Psoas muscle (tissue), 8 donors: Measurements from ENCODE around the gene THAP2. TPM values are rescaled to one million over a fixed set of nuclear protein-coding genes. Genes with fewer than 3 reads are reported as not detected.
"Not testable (repeated sequence)": the region's sequence is repeated elsewhere in the genome, so short reads cannot be mapped to it uniquely, and the experiment has no call there.

Experiments used
- ATAC-seq, 4 donors: fragments of 200-7000 bp; cut with Tn5 transposase; one replicate each; pipeline ENCODE4 v1.9.1; 2020; ENCODE audit warnings: moderate library complexity in 3 of 4, mild to moderate bottlenecking in 2 of 4
- DNase-seq, 2 donors: peaks; one replicate each; pipeline ENCODE4 v3.0.0-alpha.2; 2020
- H3K27ac ChIP-seq: fragments of 200-600 bp; one replicate; pipeline ENCODE4 v1.8.0; 2022
- H3K27me3 ChIP-seq, 3 donors: fragments of 200-600 bp in 1 of 3; one replicate each; pipeline versions ENCODE4 v1.6.1 to v1.8.0; 2013 to 2022; ENCODE audit warnings: low read length in 2 of 3, mild to moderate bottlenecking in 2 of 3, moderate library complexity in 1 of 3; ENCODE audit not compliant: insufficient read depth in 3 of 3
- H3K36me3 ChIP-seq, 2 donors: fragments of 200-600 bp in 1 of 2; one replicate each; pipeline versions ENCODE4 v1.6.1 to v1.8.0; 2013 to 2022; ENCODE audit warnings: low read depth in 1 of 2, mild to moderate bottlenecking in 1 of 2, moderate library complexity in 1 of 2; ENCODE audit not compliant: insufficient read depth in 1 of 2
- H3K4me1 ChIP-seq: fragments of 200-600 bp; one replicate; pipeline ENCODE4 v1.8.0; 2022
- H3K4me3 ChIP-seq: fragments of 200-600 bp; one replicate; pipeline ENCODE4 v1.8.0; 2022; ENCODE audit warnings: mild to moderate bottlenecking
- H3K9me3 ChIP-seq: fragments of 200-600 bp; one replicate; pipeline ENCODE4 v1.8.0; 2022
- CTCF ChIP-seq: fragments of 200-600 bp; IDR thresholded peaks from one replicate; pipeline ENCODE4 v1.8.0; 2022; ENCODE audit warnings: antibody characterized with exemption
- WGBS, 3 donors: extraction: QIAGEN DNeasy Blood & Tissue Kit; methylation state at CpG; one replicate each; pipeline versions ENCODE4 v1.1.6 to v1.1.7; 2013; 5-methylcytosine and 5-hydroxymethylcytosine counted together
- intact Hi-C, 2 donors: fragments of 100-400 bp; cut with DNase I; formaldehyde crosslinking; loops; one replicate each; pipeline versions ENCODE4 v1.11.0 to v1.14.2; 2022
- polyA plus RNA-seq, 3 donors: library from polyadenylated mRNA; stranded (reverse); fragments of 200-250 nt; gene quantifications; one replicate each; pipeline ENCODE4 v1.2.3, GENCODE V29; 2013
- total RNA-seq, 4 donors: library from RNA; stranded (reverse); fragmentation: NEBNext Ultra II Directional in 2 of 4; extraction: Animal tissue kit (Norgen Biotek cat#: 25700) in 2 of 4; gene quantifications; one replicate each; pipeline versions ENCODE4 v1.2.1 to v1.2.4, GENCODE V29; 2021 to 2023
- donor health status: healthy with polysubstance abuse.
- donor health status: DM: no; HTN: no; CAD: no; lungs with moderate emphysema.
- donor health status: Bipolar disorder and iron deficiency.
- donor health status: healthy.
- donor health status: DM: yes; HTN: yes; CAD: no.
- donor health status: DM: no; HTN: no; CAD: no.
- donor health status: DM: no; HTN: no; CAD: no.
- donor health status: DM: yes; HTN: yes; CAD: no.

THAP2 gene
- total and polyA plus RNA-seq, 7 donors = 3.3 to 9.8 (median 5.2) TPM

- Histone ChIP-seq H3K36me3 (no peaks in the 10 kb centered on the region), H3K4me1 (peaks cover 27% of the 10 kb centered on the region), H3K27me3 (no peaks in the 10 kb centered on the region), H3K4me3 (peak overlapping the region; percentile 84), H3K9me3 (no peaks in the 10 kb centered on the region), H3K27ac (peak overlapping the region; percentile 95)
- DNase-seq (peak in 1 of 2 donors; percentile 49), ATAC-seq (peak in 1 of 4 donors; percentile 32)
- WGBS, 3 donors = 19 to 23% (median 19%) methylated on average over 19 of the region's 19 CpGs
- no peak for TF ChIP-seq CTCF
- intact Hi-C loops = loop anchor here in 1 of 2 donors (5.0 kb wide), 1 partner anchor 67 kb away; the partner anchor contains the start of gene RAB21
Measured at GRCh38 chr12:71685312-71685906, 21.3 kb downstream of the THAP2 start.

- WGBS, 3 donors = 0 to 1% (median 0%) methylated on average over 58 to 63 of the region's 63 CpGs
- no peaks in the 10 kb centered on the region for H3K36me3 ChIP-seq
Measured at GRCh38 chr12:71685914-71686657, 22.0 kb downstream of the THAP2 start, which contains the start of gene TMEM19. Gene TMEM19, plus strand, starts transcription at chr12:71686082. Its CDS starts 599 bp downstream, at chr12:71686681.

GRCh38 chr12:71686658-71687025, 22.5 kb downstream of the THAP2 start:
- Histone ChIP-seq H3K9me3 (no peaks in the 10 kb centered on the region), H3K27ac (peak overlapping the region; percentile 95), H3K27me3 (no peaks in the 10 kb centered on the region), H3K4me3 (peak overlapping the region; percentile 84), H3K36me3 (no peaks in the 10 kb centered on the region), H3K4me1 (peaks cover 34% of the 10 kb centered on the region)
- intact Hi-C loops = loop anchor here (2.0 to 5.0 kb wide), 3 partner anchors 24 to 68 kb away; partner anchors contain the start of genes RAB21 (in 2 of the 2) and ZFC3H1 (in 1 of the 2)
- 11 to 22% (median 14%) methylated on average over 3 of the region's 3 CpGs for WGBS, 3 donors
- DNase-seq (no peak), ATAC-seq (peak in 1 of 4 donors; percentile 23)
- no peak for TF ChIP-seq CTCF

More at GRCh38 chr12:71685914-71686657, 22.0 kb downstream of the THAP2 start, which contains the start of gene TMEM19:
- intact Hi-C loops = loop anchor here (2.0 to 5.0 kb wide), 3 partner anchors 23 to 69 kb away; partner anchors contain the start of genes RAB21 (in 2 of the 2) and ZFC3H1 (in 1 of the 2)
- ATAC-seq (peak; percentile 97 to 98 (median 98)), DNase-seq (peak; percentile 92 to 95)
- Histone ChIP-seq H3K4me3 (peak within 1 kb of the TSS; percentile 84), H3K4me1 (peaks cover 34% of the 10 kb centered on the region), H3K27me3 (no peaks in the 10 kb centered on the region), H3K27ac (peak within 1 kb of the TSS; percentile 95), H3K9me3 (no peaks in the 10 kb centered on the region)
- TF ChIP-seq CTCF = no peak

GRCh38 chr12:71687172-71687571, 23.1 kb downstream of the THAP2 start:
- H3K36me3 ChIP-seq, H3K9me3 ChIP-seq, DNase-seq, ATAC-seq, H3K27me3 ChIP-seq: not testable (repeated sequence)
- peaks cover 34% of the 10 kb centered on the region for H3K4me1 ChIP-seq
- H3K4me3 ChIP-seq = peak overlapping the region; percentile 84
- intact Hi-C loops = loop anchor here (2.0 to 5.0 kb wide), 3 partner anchors 24 to 68 kb away; partner anchors contain the start of genes RAB21 (in 2 of the 2) and ZFC3H1 (in 1 of the 2)
- 85 to 86% (median 86%) methylated on average over 11 of the region's 11 CpGs for WGBS, 3 donors
- H3K27ac ChIP-seq = peak overlapping the region; percentile 95
